Smooth muscle cell of the brain vasculature (primary cell): ENCODE measurements around the gene CABLES2.

ENCODE experiments used
- DNase-seq: peaks from one replicate; pipeline ENCODE4 v3.0.0-alpha.2; 2012; ENCODE audit warnings: low read depth, low spot score

Gene CABLES2

GRCh38 chr20:62418709-62419487 lies 11.8 kb upstream of the CABLES2 start:
- no peak for DNase-seq

- no peak for DNase-seq
Measured at GRCh38 chr20:62417981-62418708, 11.1 kb upstream of the CABLES2 start.

DNA sequence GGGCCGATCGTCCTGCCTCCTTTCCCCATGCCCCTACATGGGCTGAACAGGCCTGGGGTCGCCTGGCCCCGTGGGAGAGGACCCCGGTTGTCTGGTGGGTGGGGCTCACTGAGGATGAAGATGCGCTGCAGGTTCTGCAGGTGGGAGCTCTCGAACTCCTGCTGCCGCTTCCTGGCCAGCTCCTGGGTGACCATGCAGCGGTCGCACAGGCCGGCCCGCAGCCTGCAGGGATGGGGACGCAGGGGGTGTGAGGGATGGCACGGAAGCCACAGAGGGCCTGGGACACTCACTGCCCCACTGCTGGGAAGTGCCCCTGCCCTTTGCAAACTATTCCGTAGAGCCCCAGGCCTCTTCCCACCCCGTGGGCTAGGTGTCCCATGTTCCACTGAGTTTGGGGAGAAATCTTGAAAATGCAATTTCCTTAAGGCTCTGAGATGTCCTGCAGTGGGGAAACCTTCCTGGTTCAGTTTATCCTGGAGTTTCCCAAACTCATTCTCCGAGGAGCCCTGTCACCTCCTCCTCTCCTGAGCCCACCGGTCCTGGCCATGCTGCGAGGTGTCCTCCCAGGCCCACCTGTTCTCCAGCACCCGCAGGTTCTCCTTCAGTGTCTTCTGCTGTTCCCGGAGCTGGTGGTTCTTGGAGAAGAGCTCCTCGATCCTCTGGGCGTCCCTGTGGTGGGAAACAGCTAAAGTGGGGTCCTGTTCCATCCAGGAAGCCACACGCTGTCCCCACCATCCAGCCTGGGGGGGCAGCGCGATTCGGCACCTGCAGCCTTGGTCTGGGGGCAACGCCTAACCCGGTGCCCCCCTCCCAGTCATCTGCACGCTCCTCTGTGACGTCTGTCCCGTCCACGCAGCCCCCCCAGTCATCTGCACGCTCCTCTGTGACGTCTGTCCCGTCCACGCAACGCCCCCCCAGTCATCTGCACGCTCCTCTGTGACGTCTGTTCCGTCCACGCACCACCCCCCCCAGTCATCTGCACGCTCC lies 9.9 kb upstream of the CABLES2 start:
- DNase-seq = no peak

DNA sequence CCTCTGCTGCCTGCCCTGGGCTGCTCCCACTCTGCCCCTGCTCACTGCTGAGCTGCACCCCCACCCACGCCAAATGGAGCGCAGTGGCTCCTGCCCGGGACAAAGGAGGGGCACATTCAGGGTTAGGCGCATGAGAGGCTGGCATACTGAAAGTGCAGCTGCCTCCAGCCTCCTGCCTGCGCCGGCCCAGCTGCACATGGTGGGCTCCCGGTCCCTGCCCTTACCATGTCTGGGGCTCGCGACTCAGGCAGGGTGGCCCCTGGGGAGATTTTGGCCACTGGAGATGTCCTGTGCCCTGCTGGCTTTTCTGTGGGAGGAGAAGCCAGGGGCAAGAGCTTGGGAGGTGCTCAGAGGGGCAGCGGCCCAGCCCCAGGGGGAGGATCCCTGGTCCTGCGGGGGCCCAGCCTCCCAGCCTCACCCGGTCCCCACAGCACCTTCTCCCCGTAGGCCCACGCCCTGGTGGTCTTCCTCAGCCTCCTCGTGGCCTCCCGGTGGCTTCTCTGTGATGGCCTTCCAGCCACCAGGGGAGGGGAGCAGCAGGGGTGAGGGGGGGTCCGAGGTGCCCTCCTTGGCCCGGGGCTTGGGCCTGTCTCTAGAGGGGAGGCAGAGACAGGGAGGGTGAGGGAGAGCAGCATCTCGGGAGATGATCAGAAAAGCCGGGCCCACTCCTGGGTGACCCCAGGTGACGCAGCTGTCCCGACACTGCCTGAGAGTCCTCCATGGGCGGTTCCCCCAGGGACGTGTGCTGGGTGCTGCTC lies 8.4 kb upstream of the CABLES2 start:
- DNase-seq = no peak

GRCh38 chr20:62413896-62414481 lies 6.9 kb upstream of the CABLES2 start:
- no peak for DNase-seq

GRCh38 chr20:62413025-62413570 lies 6.0 kb upstream of the CABLES2 start:
- DNase-seq = no peak

GRCh38 chr20:62412194-62413024 lies 5.3 kb upstream of the CABLES2 start:
- no peak for DNase-seq

DNA sequence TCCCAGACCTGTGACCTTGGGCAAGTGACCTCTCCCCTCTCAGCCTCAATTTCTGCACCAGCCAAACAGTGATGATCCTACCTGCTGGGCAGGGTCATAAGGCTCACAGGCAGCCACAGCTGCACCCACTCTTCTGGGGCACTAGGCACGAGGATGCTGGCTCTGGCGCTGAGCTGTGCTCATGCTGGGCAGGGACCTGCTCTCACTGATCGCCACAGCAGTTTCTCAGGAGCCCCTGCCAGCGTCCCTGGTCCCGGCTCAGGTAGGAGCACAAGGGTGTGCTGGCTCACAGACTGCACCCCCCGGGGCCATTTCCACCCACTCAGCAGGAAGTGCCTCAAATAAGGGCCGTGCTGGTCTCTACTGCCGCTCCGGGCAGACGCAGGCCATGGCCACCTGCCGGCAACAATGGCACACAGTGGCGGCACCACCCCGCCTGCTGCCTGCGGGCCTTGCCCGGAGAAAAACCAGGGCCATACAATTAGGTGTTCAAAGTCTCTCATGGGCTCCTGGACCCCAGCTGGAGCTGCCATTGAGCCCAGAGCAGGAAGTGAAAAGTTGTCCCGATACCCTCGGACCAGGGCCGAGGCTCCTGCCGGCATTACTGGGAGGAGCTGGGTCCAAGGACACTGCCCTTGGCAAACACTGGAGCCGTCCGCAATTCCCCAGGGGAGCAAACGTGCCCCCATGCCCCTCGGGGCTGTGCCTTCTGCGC lies 4.6 kb upstream of the CABLES2 start:
- no peak for DNase-seq

GRCh38 chr20:62410746-62411478 lies 3.8 kb upstream of the CABLES2 start:
- DNase-seq = no peak

- DNase-seq = no peak
Measured at GRCh38 chr20:62409931-62410745, 3.1 kb upstream of the CABLES2 start.

- DNase-seq = no peak
Measured at GRCh38 chr20:62409086-62409853, 2.2 kb upstream of the CABLES2 start.

GRCh38 chr20:62408640-62409039 lies 1.6 kb upstream of the CABLES2 start:
- no peak for DNase-seq

GRCh38 chr20:62408055-62408454 lies 970 bp upstream of the CABLES2 start:
- no peak for DNase-seq

DNA sequence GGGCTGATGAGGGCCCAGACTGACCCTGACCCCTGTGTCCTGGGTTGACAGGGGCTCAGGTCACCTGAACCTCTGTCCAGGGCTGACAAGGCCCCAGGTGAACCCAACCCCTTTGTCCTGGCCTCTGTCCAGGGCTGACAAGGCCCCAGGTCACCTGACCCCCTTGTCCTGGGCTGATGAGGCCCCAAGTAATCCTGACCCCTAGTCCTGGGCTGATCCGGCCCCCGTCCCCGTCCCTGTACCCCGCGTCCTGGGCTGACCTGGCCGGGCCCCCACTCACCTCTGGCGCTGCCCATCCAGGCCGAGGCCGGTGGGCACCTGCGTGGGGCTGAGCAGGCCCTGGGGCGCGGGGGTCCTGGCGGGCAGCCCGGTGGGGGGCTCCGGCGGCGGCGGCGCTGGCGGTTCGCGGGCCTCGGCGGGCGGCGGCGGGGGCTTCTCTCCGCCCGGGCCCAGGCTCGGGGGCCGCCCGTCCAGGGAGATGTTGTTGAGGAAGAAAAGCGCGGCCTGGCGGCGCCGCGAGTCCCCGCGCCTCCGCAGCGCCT lies 379 bp downstream of the CABLES2 start:
- no peak for DNase-seq

DNA sequence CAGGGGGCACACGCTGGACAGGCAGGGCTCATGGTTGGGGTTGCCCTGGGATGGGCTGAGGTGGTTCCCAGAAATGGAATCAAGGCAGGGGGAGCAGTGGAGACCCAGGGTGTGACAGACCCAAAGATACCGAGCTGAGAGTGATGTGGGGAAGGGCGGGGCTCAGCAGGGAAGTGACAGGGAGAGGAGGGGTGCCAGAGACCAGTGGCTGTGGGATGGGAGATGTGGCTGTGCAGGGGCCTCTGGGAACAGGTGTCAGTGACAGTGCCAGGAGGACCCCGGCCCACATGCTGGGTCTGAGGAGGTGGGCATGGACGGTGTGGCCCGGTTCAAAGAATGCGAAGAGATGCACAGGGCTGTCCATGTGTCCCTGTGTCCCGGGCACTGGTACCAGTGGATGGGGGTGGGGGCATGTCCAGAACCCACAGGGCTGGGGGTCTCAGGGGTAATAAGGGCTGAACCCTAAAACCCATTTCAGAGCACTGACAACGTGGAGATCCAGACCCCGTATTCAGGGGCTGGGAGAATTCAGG lies 1.0 kb downstream of the CABLES2 start:
- no peak for DNase-seq
